Spleen (tissue), 7 donors: ENCODE results near the gene HEG1.

ENCODE experiments used
- POLR2A ChIP-seq, 3 donors: fragments of 450-650 bp; IDR thresholded peaks; one replicate each; pipeline ENCODE4 v1.5.1; 2017; ENCODE audit warnings: antibody characterized with exemption in 3 of 3, mild to moderate bottlenecking in 1 of 3
- TF ChIP-seq, protein P1 (sequence below), 11 experiments: fragments of 200-600 bp in 7 of 11; fragments of 450-650 bp in 4 of 11; sonication (generic) in 4 of 11; IDR thresholded peaks in 8 of 11; conservative IDR thresholded peaks in 3 of 11; 1 replicate in 7 of 11; 2 replicates in 4 of 11; pipeline versions ENCODE4 v1.4.0 to v1.8.0; 2016 to 2021; ENCODE audit warnings: antibody characterized with exemption in 11 of 11, inconsistent platforms in 4 of 11, mild to moderate bottlenecking in 1 of 11
- donor health status: DM: no; HTN: no; CAD: no; lungs with moderate emphysema.
- donor health status: DM: no; HTN: no; CAD: no.
- donor health status: DM: no; HTN: no; CAD: no.

DNA sequence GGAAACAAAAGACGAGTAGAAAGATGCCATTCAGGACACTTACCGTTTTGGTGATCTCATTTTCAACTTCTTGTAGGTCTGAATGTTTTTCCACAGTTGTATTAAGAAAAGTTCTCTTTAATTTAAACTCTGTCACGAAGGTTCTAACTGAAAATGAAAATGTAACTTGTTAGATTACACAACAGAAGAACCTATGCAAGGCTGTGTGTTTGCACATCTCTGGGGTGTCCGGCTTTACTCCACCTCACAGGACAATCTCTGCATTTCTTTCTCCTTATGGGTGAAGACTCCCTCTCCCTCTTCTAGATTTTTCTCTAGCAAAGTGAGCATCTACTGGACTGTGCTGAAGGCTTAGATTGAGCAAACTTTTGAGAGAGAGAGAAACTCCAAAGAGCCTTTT, 50.6 kb downstream of the HEG1 start:
- TF ChIP-seq, protein P1, sequence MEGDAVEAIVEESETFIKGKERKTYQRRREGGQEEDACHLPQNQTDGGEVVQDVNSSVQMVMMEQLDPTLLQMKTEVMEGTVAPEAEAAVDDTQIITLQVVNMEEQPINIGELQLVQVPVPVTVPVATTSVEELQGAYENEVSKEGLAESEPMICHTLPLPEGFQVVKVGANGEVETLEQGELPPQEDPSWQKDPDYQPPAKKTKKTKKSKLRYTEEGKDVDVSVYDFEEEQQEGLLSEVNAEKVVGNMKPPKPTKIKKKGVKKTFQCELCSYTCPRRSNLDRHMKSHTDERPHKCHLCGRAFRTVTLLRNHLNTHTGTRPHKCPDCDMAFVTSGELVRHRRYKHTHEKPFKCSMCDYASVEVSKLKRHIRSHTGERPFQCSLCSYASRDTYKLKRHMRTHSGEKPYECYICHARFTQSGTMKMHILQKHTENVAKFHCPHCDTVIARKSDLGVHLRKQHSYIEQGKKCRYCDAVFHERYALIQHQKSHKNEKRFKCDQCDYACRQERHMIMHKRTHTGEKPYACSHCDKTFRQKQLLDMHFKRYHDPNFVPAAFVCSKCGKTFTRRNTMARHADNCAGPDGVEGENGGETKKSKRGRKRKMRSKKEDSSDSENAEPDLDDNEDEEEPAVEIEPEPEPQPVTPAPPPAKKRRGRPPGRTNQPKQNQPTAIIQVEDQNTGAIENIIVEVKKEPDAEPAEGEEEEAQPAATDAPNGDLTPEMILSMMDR (IDR thresholded peaks at IDR 0.05 in 8 of 11, conservative IDR thresholded peaks at IDR 0.05 in 3 of 11) = no peak
- TF ChIP-seq POLR2A (IDR thresholded peaks at IDR 0.05) = no peak
